ENCODE measurements around the gene SMAD3.

DNA sequence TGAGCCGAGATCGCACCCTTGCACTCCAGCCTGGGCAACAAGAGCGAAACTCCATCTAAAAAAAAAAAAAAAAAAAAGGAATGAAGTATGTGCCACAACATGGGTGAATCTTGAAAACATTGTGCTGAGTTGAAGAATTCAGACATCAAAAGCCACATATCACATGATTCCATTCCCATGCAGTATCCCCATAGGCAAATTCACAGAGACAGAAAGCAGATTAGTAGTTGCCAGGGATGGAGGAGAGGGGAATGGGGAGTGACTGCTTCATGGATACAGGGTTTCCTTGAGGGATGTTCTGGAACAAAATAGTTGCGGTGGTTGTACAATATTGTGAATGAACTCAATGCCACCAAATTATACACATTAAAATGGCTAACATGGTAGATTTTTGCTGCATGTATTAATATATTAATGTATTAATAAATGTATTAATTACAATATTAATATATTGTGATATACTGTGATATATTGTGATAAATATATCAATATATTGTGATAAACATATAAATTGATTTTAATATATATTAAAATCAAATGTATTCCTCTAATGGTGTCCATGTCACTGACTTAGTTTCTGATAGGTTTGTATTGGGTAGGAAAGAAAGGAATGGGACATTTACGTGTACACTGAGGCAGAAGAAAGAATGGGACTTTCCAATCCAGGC, 34.9 kb downstream of the SMAD3 start:
- TF ChIP-seq POLR2AphosphoS5 (IDR thresholded peaks at IDR 0.05) = no peak
- TF ChIP-seq, protein P1, sequence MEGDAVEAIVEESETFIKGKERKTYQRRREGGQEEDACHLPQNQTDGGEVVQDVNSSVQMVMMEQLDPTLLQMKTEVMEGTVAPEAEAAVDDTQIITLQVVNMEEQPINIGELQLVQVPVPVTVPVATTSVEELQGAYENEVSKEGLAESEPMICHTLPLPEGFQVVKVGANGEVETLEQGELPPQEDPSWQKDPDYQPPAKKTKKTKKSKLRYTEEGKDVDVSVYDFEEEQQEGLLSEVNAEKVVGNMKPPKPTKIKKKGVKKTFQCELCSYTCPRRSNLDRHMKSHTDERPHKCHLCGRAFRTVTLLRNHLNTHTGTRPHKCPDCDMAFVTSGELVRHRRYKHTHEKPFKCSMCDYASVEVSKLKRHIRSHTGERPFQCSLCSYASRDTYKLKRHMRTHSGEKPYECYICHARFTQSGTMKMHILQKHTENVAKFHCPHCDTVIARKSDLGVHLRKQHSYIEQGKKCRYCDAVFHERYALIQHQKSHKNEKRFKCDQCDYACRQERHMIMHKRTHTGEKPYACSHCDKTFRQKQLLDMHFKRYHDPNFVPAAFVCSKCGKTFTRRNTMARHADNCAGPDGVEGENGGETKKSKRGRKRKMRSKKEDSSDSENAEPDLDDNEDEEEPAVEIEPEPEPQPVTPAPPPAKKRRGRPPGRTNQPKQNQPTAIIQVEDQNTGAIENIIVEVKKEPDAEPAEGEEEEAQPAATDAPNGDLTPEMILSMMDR (IDR thresholded peaks at IDR 0.05) = no peak

Data from esophagus muscularis mucosa (tissue), 3 donors.